ENCODE results near the gene UBE2F. TPM values are rescaled to one million over a fixed set of nuclear protein-coding genes. Genes with fewer than 3 reads are reported as not detected.

UBE2F gene
- total and polyA plus RNA-seq, 10 donors = 32.1 to 73.9 (median 47.5) TPM

- intact Hi-C loops (cut with DNase I; ENCODE audit: low total_unique reads) = no loop called here
- 77 to 98% (median 84%) methylated on average over 5 of the region's 5 CpGs for WGBS, 5 donors
These were observed 117.1 kb downstream of the UBE2F start for GRCh38 chr2:238083919-238084318.

GRCh38 chr2:238084761-238085160 is 117.9 kb downstream of the UBE2F start:
- no peak for TF ChIP-seq POLR2AphosphoS5 (IDR thresholded peaks at IDR 0.05)
- TF ChIP-seq POLR2A (IDR thresholded peaks at IDR 0.05) = no peak
- TF ChIP-seq CTCF (IDR thresholded peaks at IDR 0.05 in 8 of 11, conservative IDR thresholded peaks at IDR 0.05 in 3 of 11) = no peak
- Histone ChIP-seq H3K36me3 (peaks cover 0 to 63% (median 26%) of the 10 kb centered on the region in 6 donors), H3K9me3 (no peaks in the 10 kb centered on the region), H3K27me3 (replicated peaks in 1 of 7) (no peaks in the 10 kb centered on the region), H3K27ac (no peak overlapping the region), H3K4me3 (no peak overlapping the region), H3K4me1 (peaks cover 0 to 11% (median 8%) of the 10 kb centered on the region in 6 donors)
- intact Hi-C loops (cut with DNase I; ENCODE audit: low total_unique reads) = no loop called here
- DNase-seq = no peak
- 94 to 98% (median 96%) methylated on average over 7 of the region's 7 CpGs for WGBS, 5 donors

More at GRCh38 chr2:238083919-238084318, 117.1 kb downstream of the UBE2F start:
- Histone ChIP-seq H3K27me3 (replicated peaks in 1 of 7) (no peaks in the 10 kb centered on the region), H3K4me3 (no peak overlapping the region), H3K4me1 (peaks cover 0 to 11% (median 8%) of the 10 kb centered on the region in 6 donors), H3K27ac (no peak overlapping the region), H3K9me3 (no peaks in the 10 kb centered on the region), H3K36me3 (peaks cover 0 to 63% (median 26%) of the 10 kb centered on the region in 6 donors)
- no peak for DNase-seq
- TF ChIP-seq POLR2AphosphoS5 (IDR thresholded peaks at IDR 0.05) = no peak
- no peak for TF ChIP-seq POLR2A (IDR thresholded peaks at IDR 0.05)
- TF ChIP-seq CTCF (IDR thresholded peaks at IDR 0.05 in 8 of 11, conservative IDR thresholded peaks at IDR 0.05 in 3 of 11) = no peak

GRCh38 chr2:238085899-238086298 is 119.1 kb downstream of the UBE2F start:
- Histone ChIP-seq H3K27me3 (replicated peaks in 1 of 7) (no peaks in the 10 kb centered on the region), H3K9me3 (no peaks in the 10 kb centered on the region), H3K4me1 (peaks cover 0 to 11% (median 8%) of the 10 kb centered on the region in 6 donors), H3K4me3 (no peak overlapping the region), H3K27ac (no peak overlapping the region), H3K36me3 (peaks cover 0 to 54% (median 26%) of the 10 kb centered on the region in 6 donors)
- 94 to 99% (median 98%) methylated on average over 3 of the region's 3 CpGs for WGBS, 5 donors
- intact Hi-C loops (cut with DNase I; ENCODE audit: low total_unique reads) = no loop called here
- no peak for TF ChIP-seq POLR2AphosphoS5 (IDR thresholded peaks at IDR 0.05)
- TF ChIP-seq CTCF (IDR thresholded peaks at IDR 0.05 in 8 of 11, conservative IDR thresholded peaks at IDR 0.05 in 3 of 11) = no peak
- no peak for TF ChIP-seq POLR2A (IDR thresholded peaks at IDR 0.05)
- DNase-seq = no peak

- Histone ChIP-seq H3K27ac (peak overlapping the region in 1 of 8 donors; percentile 23), H3K4me3 (no peak overlapping the region), H3K9me3 (no peaks in the 10 kb centered on the region), H3K36me3 (peaks cover 0 to 52% (median 20%) of the 10 kb centered on the region in 6 donors), H3K27me3 (replicated peaks in 1 of 7) (no peaks in the 10 kb centered on the region), H3K4me1 (peaks cover 0 to 11% (median 8%) of the 10 kb centered on the region in 6 donors)
- no peak for DNase-seq
- WGBS, 5 donors = 56 to 64% (median 62%) methylated on average over 2 of the region's 2 CpGs
- TF ChIP-seq POLR2AphosphoS5 (IDR thresholded peaks at IDR 0.05) (no peak), POLR2A (IDR thresholded peaks at IDR 0.05) (no peak), CTCF (IDR thresholded peaks at IDR 0.05 in 8 of 11, conservative IDR thresholded peaks at IDR 0.05 in 3 of 11) (no peak)
- intact Hi-C loops (cut with DNase I; ENCODE audit: low total_unique reads) = no loop called here
These were observed 120.4 kb downstream of the UBE2F start for GRCh38 chr2:238087211-238087610.
